T-cell (primary cell): Measurements from ENCODE around the gene NT5DC2. TPM values are rescaled to one million over a fixed set of nuclear protein-coding genes. Genes with fewer than 3 reads are reported as not detected.
A peak's percentile ranks its signal among the peaks of the same experiment; 100 is the strongest.

Experiments used
- ATAC-seq, 4 experiments: fragments of 200-7000 bp in 3 of 4; fragments of 150-1000 bp in 1 of 4; cut with Tn5 transposase; replicated peaks in 1 of 4; 1 replicate in 3 of 4; 2 replicates in 1 of 4; pipeline ENCODE4 v1.10.0; 2021; ENCODE audit warnings: moderate library complexity in 3 of 4, mild to moderate bottlenecking in 2 of 4, moderate number of reproducible peaks in 1 of 4
- CTCF ChIA-PET, 2 donors: fragments of 300-600 bp; sonication (Branson Sonifier 250); formaldehyde crosslinking; loops; one replicate each; lab custom pipeline; 2022; ENCODE audit warnings: antibody characterized with exemption in 2 of 2; lab: Charles Lee
- POLR2A ChIA-PET, 2 donors: fragments of 300-600 bp; sonication (Branson Sonifier 250); formaldehyde crosslinking; loops; one replicate each; lab custom pipeline; 2022; ENCODE audit warnings: antibody characterized with exemption in 2 of 2; lab: Charles Lee
- DNase-seq, 35 experiments: peaks; one replicate each; pipeline versions ENCODE4 v3.0.0 to v3.0.0-alpha.2; 2013 to 2023
- H3K27ac ChIP-seq: one replicate; pipeline ENCODE4 v1.5.1; 2013; ENCODE audit warnings: low read length
- H3K27me3 ChIP-seq, 2 experiments: replicated peaks in 1 of 2; 1 replicate in 1 of 2; 2 replicates in 1 of 2; pipeline versions ENCODE4 v1.6.1 to v1.7.0; 2013; ENCODE audit warnings: low read length in 1 of 2, mixed read lengths in 1 of 2; ENCODE audit not compliant: control insufficient read depth in 2 of 2, insufficient read depth in 2 of 2; ENCODE audit errors: extremely low read depth in 1 of 2
- H3K36me3 ChIP-seq, 2 donors: 1 replicate in 1 of 2; 2 replicates in 1 of 2; pipeline versions ENCODE4 v1.6.1 to v1.7.0; 2013; ENCODE audit warnings: low read length in 1 of 2; ENCODE audit not compliant: control insufficient read depth in 2 of 2, insufficient read depth in 1 of 2; ENCODE audit errors: extremely low read depth in 1 of 2
- H3K4me1 ChIP-seq, 2 experiments: 1 replicate in 1 of 2; 2 replicates in 1 of 2; pipeline versions ENCODE4 v1.6.1 to v1.7.0; 2013; ENCODE audit warnings: low read length in 2 of 2, mixed read lengths in 1 of 2; ENCODE audit not compliant: insufficient read depth in 2 of 2, control insufficient read depth in 1 of 2; ENCODE audit errors: extremely low read depth in 1 of 2
- H3K4me3 ChIP-seq, 2 donors: 1 replicate in 1 of 2; 2 replicates in 1 of 2; pipeline versions ENCODE4 v1.5.1 to v1.7.0; 2013; ENCODE audit warnings: mild to moderate bottlenecking in 2 of 2, low read length in 1 of 2, moderate library complexity in 1 of 2; ENCODE audit not compliant: control insufficient read depth in 1 of 2; ENCODE audit errors: extremely low read depth in 1 of 2
- H3K9me3 ChIP-seq: 2 replicates; pipeline ENCODE4 v1.7.0; 2013
- H3K27ac Mint-ChIP-seq, 2 donors: one replicate each; pipeline ENCODE4 v1.8.0; 2020 to 2021; ENCODE audit warnings: mild to moderate bottlenecking in 2 of 2, mixed read lengths in 2 of 2
- H3K27me3 Mint-ChIP-seq, 2 donors: one replicate each; pipeline ENCODE4 v1.8.0; 2021 to 2022; ENCODE audit warnings: mixed read lengths in 2 of 2
- H3K36me3 Mint-ChIP-seq: one replicate; pipeline ENCODE4 v1.8.0; 2021; ENCODE audit warnings: mixed read lengths
- H3K4me1 Mint-ChIP-seq, 3 donors: one replicate each; pipeline ENCODE4 v1.8.0; 2020 to 2022; ENCODE audit warnings: mixed read lengths in 3 of 3, mild to moderate bottlenecking in 1 of 3
- H3K4me3 Mint-ChIP-seq, 3 donors: one replicate each; pipeline ENCODE4 v1.8.0; 2020 to 2022; ENCODE audit warnings: mild to moderate bottlenecking in 3 of 3, mixed read lengths in 3 of 3, moderate library complexity in 3 of 3
- H3K9me3 Mint-ChIP-seq, 3 donors: one replicate each; pipeline ENCODE4 v1.8.0; 2020 to 2022; ENCODE audit warnings: mixed read lengths in 3 of 3
- WGBS: methylation state at CpG from one replicate; pipeline ENCODE4 v1.1.5; 2013; ENCODE audit warnings: missing lambda C conversion rate; ENCODE audit not compliant: insufficient coverage; 5-methylcytosine and 5-hydroxymethylcytosine counted together
- total RNA-seq, 35 experiments: library from RNA in 6 of 35; stranded (reverse) in 6 of 35; fragments of 120-200 nt in 1 of 35; gene quantifications; one replicate each; pipeline versions ENCODE4 v1.2.1 to v1.2.4 and lab custom pipeline; 2013 to 2026

NT5DC2 gene
- total RNA-seq, 5 donors from 2014 or later (not counting 1 experiment from before 2014, with no cell fraction given) = 1.9 to 10.9 (median 7.4) TPM

GRCh38 chr3:52487050-52487787, 46.4 kb downstream of the NT5DC2 start:
- ChIA-PET CTCF (no interaction called here), POLR2A (no interaction called here)
- H3K27me3 ChIP-seq = no peaks in the 10 kb centered on the region
- WGBS = 96% methylated on average over 27 of the region's 31 CpGs
- no peaks in the 10 kb centered on the region for H3K27me3 Mint-ChIP-seq
- no peaks in the 10 kb centered on the region for H3K9me3 Mint-ChIP-seq
- DNase-seq (no peak), ATAC-seq (no peak)
- H3K36me3 ChIP-seq = peaks cover 32 to 71% of the 10 kb centered on the region in 2 donors
- H3K4me3 Mint-ChIP-seq = no peak overlapping the region
- no peaks in the 10 kb centered on the region for H3K9me3 ChIP-seq
- no peaks in the 10 kb centered on the region for H3K4me1 Mint-ChIP-seq
- no peak overlapping the region for H3K4me3 ChIP-seq
- peaks cover 27% of the 10 kb centered on the region for H3K36me3 Mint-ChIP-seq
- H3K27ac Mint-ChIP-seq = no peak overlapping the region
- H3K27ac ChIP-seq = no peak overlapping the region
- no peaks in the 10 kb centered on the region for H3K4me1 ChIP-seq

GRCh38 chr3:52484680-52485461, 48.8 kb downstream of the NT5DC2 start:
- no peak for DNase-seq
- Mint-ChIP-seq H3K9me3 (no peaks in the 10 kb centered on the region), H3K4me1 (no peaks in the 10 kb centered on the region), H3K27ac (no peak overlapping the region), H3K36me3 (peaks cover 24% of the 10 kb centered on the region), H3K27me3 (no peaks in the 10 kb centered on the region), H3K4me3 (no peak overlapping the region)
- WGBS = 91% methylated on average over 7 of the region's 10 CpGs
- no peaks in the 10 kb centered on the region for H3K9me3 ChIP-seq
- no peaks in the 10 kb centered on the region for H3K27me3 ChIP-seq
- H3K4me3 ChIP-seq = no peak overlapping the region
- peaks cover 23 to 72% of the 10 kb centered on the region in 2 donors for H3K36me3 ChIP-seq
- POLR2A ChIA-PET = no interaction called here
- H3K4me1 ChIP-seq = no peaks in the 10 kb centered on the region
- H3K27ac ChIP-seq = no peak overlapping the region
- CTCF ChIA-PET = no interaction called here
- ATAC-seq = no peak

GRCh38 chr3:52483577-52484381, 49.9 kb downstream of the NT5DC2 start:
- Mint-ChIP-seq H3K4me3 (no peak overlapping the region), H3K27me3 (no peaks in the 10 kb centered on the region), H3K9me3 (no peaks in the 10 kb centered on the region), H3K27ac (no peak overlapping the region), H3K4me1 (no peaks in the 10 kb centered on the region), H3K36me3 (peaks cover 32% of the 10 kb centered on the region)
- no peaks in the 10 kb centered on the region for H3K4me1 ChIP-seq
- ATAC-seq (no peak), DNase-seq (no peak)
- ChIA-PET POLR2A (no interaction called here), CTCF (no interaction called here)
- no peaks in the 10 kb centered on the region for H3K9me3 ChIP-seq
- H3K36me3 ChIP-seq = peaks cover 32 to 73% of the 10 kb centered on the region in 2 donors
- H3K27ac ChIP-seq = no peak overlapping the region
- H3K4me3 ChIP-seq = no peak overlapping the region
- no peaks in the 10 kb centered on the region for H3K27me3 ChIP-seq
- WGBS = 99% methylated on average over 8 of the region's 13 CpGs

- Mint-ChIP-seq H3K9me3 (no peaks in the 10 kb centered on the region), H3K4me3 (no peak overlapping the region), H3K27ac (no peak overlapping the region), H3K27me3 (no peaks in the 10 kb centered on the region), H3K4me1 (no peaks in the 10 kb centered on the region), H3K36me3 (peaks cover 35% of the 10 kb centered on the region)
- H3K27me3 ChIP-seq = no peaks in the 10 kb centered on the region
- DNase-seq (no peak), ATAC-seq (no peak)
- no peaks in the 10 kb centered on the region for H3K4me1 ChIP-seq
- H3K36me3 ChIP-seq = peaks cover 35 to 74% of the 10 kb centered on the region in 2 donors
- no peaks in the 10 kb centered on the region for H3K9me3 ChIP-seq
- H3K27ac ChIP-seq = no peak overlapping the region
- no peak overlapping the region for H3K4me3 ChIP-seq
- 96% methylated on average over 11 of the region's 14 CpGs for WGBS
- CTCF ChIA-PET = no interaction called here
- POLR2A ChIA-PET = no interaction called here
These were observed 50.6 kb downstream of the NT5DC2 start for GRCh38 chr3:52483081-52483480.

GRCh38 chr3:52481819-52482521, 51.7 kb downstream of the NT5DC2 start:
- ATAC-seq (no peak), DNase-seq (peak in 5 of 35 experiments; percentile 11 to 34 (median 16))
- H3K4me3 ChIP-seq = no peak overlapping the region
- H3K27me3 Mint-ChIP-seq = no peaks in the 10 kb centered on the region
- peaks cover 33% of the 10 kb centered on the region for H3K36me3 Mint-ChIP-seq
- no peaks in the 10 kb centered on the region for H3K27me3 ChIP-seq
- no peaks in the 10 kb centered on the region for H3K4me1 ChIP-seq
- no peaks in the 10 kb centered on the region for H3K9me3 ChIP-seq
- no peak overlapping the region for H3K27ac Mint-ChIP-seq
- ChIA-PET POLR2A (no interaction called here), CTCF (no interaction called here)
- 94% methylated on average over 22 of the region's 23 CpGs for WGBS
- no peak overlapping the region for H3K4me3 Mint-ChIP-seq
- H3K36me3 ChIP-seq = peaks cover 41 to 74% of the 10 kb centered on the region in 2 donors
- no peak overlapping the region for H3K27ac ChIP-seq
- no peaks in the 10 kb centered on the region for H3K4me1 Mint-ChIP-seq
- no peaks in the 10 kb centered on the region for H3K9me3 Mint-ChIP-seq
